ENCODE data around the gene PTPRH. TPM values are rescaled to one million over a fixed set of nuclear protein-coding genes. Genes with fewer than 3 reads are reported as not detected.

Gene PTPRH
- total RNA-seq, 4 donors from 2014 or later = 26.4 to 261 (median 246) TPM

- Histone ChIP-seq H3K27me3 (no peaks in the 10 kb centered on the region), H3K36me3 (no peaks in the 10 kb centered on the region), H3K4me1 (no peaks in the 10 kb centered on the region), H3K4me3 (no peak overlapping the region), H3K27ac (no peak overlapping the region), H3K9me3 (no peaks in the 10 kb centered on the region)
- no peak for TF ChIP-seq CTCF (IDR thresholded peaks at IDR 0.05)
- TF ChIP-seq POLR2A (IDR thresholded peaks at IDR 0.05) = no peak
- no peak for DNase-seq
Measured at GRCh38 chr19:55131421-55131820, 77.9 kb downstream of the PTPRH start.

Small RNAs within 50 kb of the gene (small RNA-seq; reads per million reads assigned to genes)
- gene MIR6802 = 0 reads per million in 2 donors
- 0.06 to 0.88 reads per million in 2 donors for gene MIR6803
- gene MIR6804 = 0 reads per million in 2 donors
- gene RF01210 = 0 reads per million in 2 donors

Other genes with a start within 250 kb of the PTPRH start
- gene NLRP2, start 243.1 kb downstream of the PTPRH start, total RNA-seq = 10 to 100 TPM in 2 of 4 donors, 1 to 10 TPM in 2; 9.2 to 24.9 (median 11.6) TPM
- gene GP6, start 171.2 kb downstream of the PTPRH start, total RNA-seq = under 1 TPM in 1 of 4 donors, not detected in 3; 0.57 TPM
- 10 to 100 TPM; 21.5 to 84.2 (median 49.0) TPM for gene RDH13, start 146.4 kb downstream of the PTPRH start, total RNA-seq
- 10 to 100 TPM in 3 of 4 donors, 1 to 10 TPM in 1; 5.0 to 43.8 (median 23.1) TPM for gene EPS8L1, start 133.6 kb downstream of the PTPRH start, total RNA-seq
- gene PPP1R12C, start 91.9 kb downstream of the PTPRH start, total RNA-seq = 100 to 1,000 TPM; 113 to 512 (median 193) TPM
- gene TNNT1, start 60.3 kb downstream of the PTPRH start, total RNA-seq = not detected
- not detected for gene TNNI3, start 51.8 kb downstream of the PTPRH start, total RNA-seq
- gene DNAAF3, start 42.9 kb downstream of the PTPRH start, total RNA-seq = under 1 TPM in 1 of 4 donors, not detected in 3; 0.40 TPM
- gene SYT5, start 29.2 kb downstream of the PTPRH start, total RNA-seq = under 1 TPM in 2 of 4 donors, not detected in 2; 0.70 to 0.94 TPM
- 10 to 100 TPM in 3 of 4 donors, 1 to 10 TPM in 1; 9.1 to 39.8 (median 15.1) TPM for gene TMEM86B, start 19.3 kb upstream of the PTPRH start, total RNA-seq
- 100 to 1,000 TPM in 2 of 4 donors, 10 to 100 TPM in 2; 71.2 to 123 (median 94.8) TPM for gene PPP6R1, start 49.5 kb upstream of the PTPRH start, total RNA-seq
- 10 to 100 TPM; 14.4 to 38.0 (median 25.6) TPM for gene HSPBP1, start 70.6 kb upstream of the PTPRH start, total RNA-seq
- 1 to 10 TPM in 3 of 4 donors, under 1 TPM in 1; 0.35 to 6.6 (median 3.0) TPM for gene BRSK1, start 74.5 kb upstream of the PTPRH start, total RNA-seq
- 100 to 1,000 TPM in 3 of 4 donors, 10 to 100 TPM in 1; 26.4 to 235 (median 199) TPM for gene TMEM150B, start 115.8 kb upstream of the PTPRH start, total RNA-seq
- 10 to 100 TPM; 14.4 to 45.6 (median 43.9) TPM for gene KMT5C, start 130.4 kb upstream of the PTPRH start, total RNA-seq
- gene COX6B2, start 145.2 kb upstream of the PTPRH start, total RNA-seq = not detected
- not detected for gene GARIN5B, start 153.8 kb upstream of the PTPRH start, total RNA-seq
- gene IL11, start 161.0 kb upstream of the PTPRH start, total RNA-seq = not detected
- not detected for gene TMEM190, start 167.3 kb upstream of the PTPRH start, total RNA-seq
- gene TMEM238, start 174.8 kb upstream of the PTPRH start, total RNA-seq = 10 to 100 TPM; 19.8 to 75.8 (median 61.6) TPM
- 100 to 1,000 TPM; 116 to 394 (median 283) TPM for gene RPL28, start 176.4 kb upstream of the PTPRH start, total RNA-seq
- gene UBE2S, start 198.3 kb upstream of the PTPRH start, total RNA-seq = 1 to 10 TPM; 5.2 to 9.1 (median 7.6) TPM
- gene SHISA7, start 233.8 kb upstream of the PTPRH start, total RNA-seq = not detected